GM12875 (cell line): ENCODE data around the gene DFFB.

ENCODE experiments used
- H3K4me3 ChIP-seq: one replicate; pipeline ENCODE4 v1.5.1; 2011; ENCODE audit warnings: low read depth, low read length, control low read depth
- TF ChIP-seq, protein P1 (sequence below): IDR thresholded peaks from 2 replicates; pipeline ENCODE4 v1.5.1; 2011; ENCODE audit warnings: low read depth, mild to moderate bottlenecking, control low read depth, inconsistent platforms, low read length, moderate library complexity, borderline replicate concordance; ENCODE audit not compliant: insufficient read depth

The DFFB gene

DNA sequence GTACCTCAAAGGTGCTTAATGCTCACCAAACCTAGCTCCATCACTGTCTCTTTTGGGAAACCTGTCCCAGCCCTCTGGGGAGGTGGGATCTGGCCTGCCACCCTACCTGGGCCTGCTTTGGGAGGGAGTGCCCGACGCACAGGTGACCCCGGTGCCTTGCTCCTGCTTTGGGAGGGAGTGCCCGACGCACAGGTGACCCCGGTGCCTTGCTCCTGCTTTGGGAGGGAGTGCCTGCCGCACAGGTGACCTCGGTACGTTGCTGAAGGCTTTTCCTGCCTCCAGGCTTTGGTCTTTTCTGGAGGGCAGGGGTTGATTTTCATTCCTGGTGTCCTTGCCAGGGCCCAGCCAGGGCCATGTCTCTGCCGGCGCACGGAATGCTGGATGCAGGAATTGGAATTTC, 68.0 kb downstream of the DFFB start:
- H3K4me3 ChIP-seq: no peak overlapping the region
- TF ChIP-seq, protein P1, sequence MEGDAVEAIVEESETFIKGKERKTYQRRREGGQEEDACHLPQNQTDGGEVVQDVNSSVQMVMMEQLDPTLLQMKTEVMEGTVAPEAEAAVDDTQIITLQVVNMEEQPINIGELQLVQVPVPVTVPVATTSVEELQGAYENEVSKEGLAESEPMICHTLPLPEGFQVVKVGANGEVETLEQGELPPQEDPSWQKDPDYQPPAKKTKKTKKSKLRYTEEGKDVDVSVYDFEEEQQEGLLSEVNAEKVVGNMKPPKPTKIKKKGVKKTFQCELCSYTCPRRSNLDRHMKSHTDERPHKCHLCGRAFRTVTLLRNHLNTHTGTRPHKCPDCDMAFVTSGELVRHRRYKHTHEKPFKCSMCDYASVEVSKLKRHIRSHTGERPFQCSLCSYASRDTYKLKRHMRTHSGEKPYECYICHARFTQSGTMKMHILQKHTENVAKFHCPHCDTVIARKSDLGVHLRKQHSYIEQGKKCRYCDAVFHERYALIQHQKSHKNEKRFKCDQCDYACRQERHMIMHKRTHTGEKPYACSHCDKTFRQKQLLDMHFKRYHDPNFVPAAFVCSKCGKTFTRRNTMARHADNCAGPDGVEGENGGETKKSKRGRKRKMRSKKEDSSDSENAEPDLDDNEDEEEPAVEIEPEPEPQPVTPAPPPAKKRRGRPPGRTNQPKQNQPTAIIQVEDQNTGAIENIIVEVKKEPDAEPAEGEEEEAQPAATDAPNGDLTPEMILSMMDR: no peak

DNA sequence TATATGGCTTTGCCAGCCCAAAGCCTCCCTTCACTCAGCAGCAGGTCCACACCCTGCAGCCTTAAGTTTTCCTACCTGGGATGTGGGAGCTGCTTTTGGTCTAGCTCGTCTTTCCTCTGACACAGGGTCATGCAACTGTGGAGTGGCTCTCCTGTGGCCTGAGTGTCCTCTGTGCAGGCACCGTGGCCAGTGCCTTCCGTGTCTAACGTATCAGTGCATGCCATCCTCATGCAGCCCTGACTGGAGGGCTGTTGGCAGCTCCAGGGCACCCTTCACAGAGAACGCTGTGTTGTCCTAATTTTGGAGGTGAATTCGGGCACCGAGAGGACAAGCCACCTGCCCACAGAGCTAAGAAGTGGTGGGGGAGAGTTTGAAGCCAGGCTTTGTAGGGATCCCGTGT, 68.5 kb downstream of the DFFB start:
- TF ChIP-seq, protein P1: no peak
- H3K4me3 ChIP-seq: no peak overlapping the region

DNA sequence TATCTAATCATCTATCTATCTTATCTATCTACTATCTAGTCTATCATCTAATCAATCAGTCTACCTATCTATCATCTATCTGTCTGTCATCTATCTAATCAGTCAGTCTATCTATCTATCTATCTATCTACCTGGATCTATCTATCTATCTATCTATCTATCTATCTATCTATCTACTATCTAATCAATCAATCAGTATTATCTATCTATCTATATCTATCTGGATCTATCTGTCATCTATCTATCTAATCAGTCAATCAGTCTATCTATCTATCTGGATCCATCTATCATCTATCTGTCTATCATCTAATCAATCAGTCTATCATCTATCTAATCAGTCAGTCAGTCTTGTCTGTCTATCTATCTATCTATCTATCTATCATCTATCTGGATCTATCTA, 69.7 kb downstream of the DFFB start:
- H3K4me3 ChIP-seq: no peak overlapping the region
- TF ChIP-seq, protein P1: no peak

DNA sequence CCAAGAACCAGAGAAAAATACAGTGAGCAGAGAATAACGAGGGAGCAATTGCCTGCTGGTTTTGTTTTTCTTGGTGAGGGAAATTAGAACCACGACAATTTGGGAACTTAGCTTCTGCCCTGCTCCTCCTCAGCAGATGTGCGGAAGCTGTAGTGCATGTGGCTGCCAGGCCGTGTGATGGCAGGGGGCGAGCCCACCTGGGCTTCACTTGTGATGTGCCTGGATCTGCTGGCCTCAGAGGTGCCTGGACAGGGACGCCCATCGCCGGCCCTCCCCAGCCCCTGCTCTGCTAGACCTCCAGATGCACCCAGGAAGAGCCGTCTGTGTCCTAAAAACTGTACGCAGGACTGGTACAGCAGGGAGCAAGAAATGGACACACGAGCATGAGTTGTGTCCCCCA, 71.3 kb downstream of the DFFB start:
- TF ChIP-seq, protein P1: no peak
- no peak overlapping the region for H3K4me3 ChIP-seq

DNA sequence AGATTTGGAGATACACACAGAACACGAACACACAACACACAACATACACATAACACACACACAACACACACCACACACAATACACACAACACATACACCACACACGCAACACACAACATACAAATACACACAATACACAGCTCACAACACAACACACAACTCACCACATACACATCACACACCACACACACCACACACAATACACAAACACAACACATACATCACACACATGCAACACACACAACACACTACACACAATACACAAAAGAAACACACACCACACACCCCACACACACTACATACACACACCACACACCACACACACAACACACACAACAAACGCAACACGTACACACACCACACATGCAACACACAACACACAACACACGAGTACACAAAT, 71.8 kb downstream of the DFFB start:
- H3K4me3 ChIP-seq: no peak overlapping the region
- TF ChIP-seq, protein P1: no peak

DNA sequence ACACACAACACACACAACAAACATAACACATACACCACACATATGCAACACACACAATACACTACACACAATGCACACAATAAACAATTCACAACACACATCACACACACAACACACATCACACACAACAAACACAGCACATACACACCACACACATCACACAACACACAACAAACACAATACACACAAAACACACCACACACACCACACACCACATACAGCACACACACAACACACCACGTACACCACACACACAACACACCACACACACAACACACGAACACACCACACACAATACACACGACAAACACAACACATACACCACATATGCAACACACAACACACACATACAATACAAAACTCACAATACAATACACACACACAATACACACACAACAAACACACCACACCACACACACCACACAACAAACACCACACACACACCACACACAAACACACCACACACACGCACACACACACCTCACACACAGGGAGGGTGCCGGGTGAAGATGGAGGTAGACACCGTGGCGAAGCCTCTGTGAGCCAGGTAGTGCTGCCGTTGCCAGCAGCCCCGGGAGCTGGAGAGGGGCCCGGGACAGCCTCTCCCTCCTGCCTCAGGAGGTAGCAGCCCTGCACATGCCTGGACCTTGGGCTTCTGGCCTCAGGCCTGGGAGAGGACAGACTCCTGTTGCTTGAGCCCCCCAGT, 73.2 kb downstream of the DFFB start:
- TF ChIP-seq, protein P1: no peak
- no peak overlapping the region for H3K4me3 ChIP-seq
